GM11168 (cell line): ENCODE measurements around the gene TSC2.

Experiments used
- in situ Hi-C: fragments of 300-500 bp; cut with MboI; formaldehyde crosslinking; loops from one replicate; pipeline ENCODE4 v1.12.0; 2022; ENCODE audit warnings: low sequenced_read_pairs; ENCODE audit not compliant: unreplicated experiment

The TSC2 gene

DNA sequence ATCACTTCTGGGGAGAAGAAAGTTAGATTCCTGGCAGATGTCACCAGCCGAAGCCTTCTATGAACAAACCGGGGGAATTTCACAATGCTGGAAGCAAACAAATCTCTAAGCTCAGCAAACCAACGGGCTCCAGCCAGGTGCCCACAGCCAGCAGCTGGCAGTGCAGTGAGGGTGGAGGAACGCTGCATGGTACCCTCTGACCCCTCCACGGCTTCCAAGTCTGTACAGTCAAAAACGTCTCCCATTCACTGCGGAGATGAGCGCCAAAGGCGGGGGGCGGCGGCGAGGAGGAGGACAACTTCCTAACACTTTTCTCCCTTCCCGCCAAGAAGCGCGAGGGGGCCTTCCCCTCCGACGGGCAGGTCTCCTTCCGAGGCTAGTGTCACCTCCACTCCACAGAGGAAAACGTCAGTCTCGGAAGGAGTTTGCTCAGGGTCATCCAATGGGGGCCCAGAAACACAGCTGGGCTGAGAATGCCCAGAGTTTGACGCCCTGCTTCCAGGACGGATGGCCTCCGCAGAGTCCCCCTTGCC is 39.1 kb upstream of the TSC2 start:
- in situ Hi-C loops, result loop anchor here (25.0 kb wide), 1 partner anchor 479 kb away; the partner anchor contains the start of gene TBC1D24

DNA sequence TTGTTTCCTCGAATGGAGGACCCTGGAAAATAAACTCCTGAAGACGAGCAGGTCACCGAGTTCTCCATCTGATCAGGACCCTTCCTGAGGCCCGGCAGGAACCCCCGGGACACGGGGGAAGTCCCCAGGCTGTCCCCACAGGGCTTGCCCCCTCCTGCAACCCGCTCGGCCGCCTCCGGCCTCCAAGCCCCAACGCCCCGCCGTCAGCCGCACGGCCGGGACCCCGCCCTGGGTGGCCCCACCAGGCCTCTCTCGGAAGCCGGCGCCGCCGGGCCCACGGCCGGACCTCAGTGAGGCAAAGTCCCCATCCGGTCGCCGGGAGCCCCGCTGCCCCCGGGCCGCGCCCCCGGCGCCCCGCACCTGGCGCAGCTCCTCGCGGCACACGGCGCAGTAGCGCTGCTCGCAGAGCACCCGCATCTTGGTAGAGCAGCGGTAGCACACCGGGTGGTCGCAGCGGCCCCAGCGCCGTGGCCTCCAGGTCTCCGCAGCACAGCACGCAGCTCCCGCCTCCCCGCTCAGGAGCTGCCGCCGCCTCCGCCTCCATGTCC is 38.5 kb upstream of the TSC2 start:
- in situ Hi-C loops, result loop anchor here (25.0 kb wide), 1 partner anchor 478 kb away; the partner anchor contains the start of gene TBC1D24

DNA sequence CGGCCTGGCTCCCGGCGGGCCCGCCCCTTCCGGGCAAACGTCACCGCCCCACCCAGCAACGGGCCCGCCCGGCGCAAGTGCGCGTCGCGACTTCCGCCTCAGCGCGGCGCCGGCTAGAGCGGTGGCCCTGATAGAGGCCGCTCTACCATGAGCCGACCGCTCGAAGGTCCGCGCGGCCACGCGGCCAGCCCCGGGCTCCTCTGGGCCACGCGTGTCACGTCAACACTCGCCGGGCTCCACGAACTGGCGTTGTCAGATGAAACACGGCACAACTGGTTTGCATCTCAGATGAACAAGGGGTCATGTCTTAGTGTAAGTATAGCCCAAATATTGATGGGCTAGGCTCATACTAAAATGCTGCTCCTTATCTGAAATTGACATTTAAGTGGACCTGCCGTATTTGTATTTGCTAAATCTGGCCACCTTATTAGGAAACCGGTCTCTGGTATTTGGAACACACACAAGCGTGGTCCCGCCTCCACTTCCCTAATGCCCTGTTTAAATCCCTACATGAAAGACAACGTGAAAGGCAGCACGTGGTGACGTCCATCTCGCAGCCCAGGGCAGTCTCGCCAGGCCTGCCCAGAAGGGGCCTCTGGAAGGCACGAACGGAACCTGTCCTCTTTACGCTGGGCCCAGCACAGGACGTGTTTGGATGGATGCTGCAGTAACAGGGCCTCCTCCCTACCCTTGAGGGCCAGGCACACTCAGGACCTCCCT is 37.8 kb upstream of the TSC2 start, which contains the start of gene ZNF598:
ZNF598 (minus strand) TSS at position 31 of the 720 bp plus-strand sequence.
- in situ Hi-C loops, result loop anchor here (10.0 to 25.0 kb wide), 2 partner anchors 135 to 477 kb away; partner anchors contain the start of genes RAB26 and TBC1D24

DNA sequence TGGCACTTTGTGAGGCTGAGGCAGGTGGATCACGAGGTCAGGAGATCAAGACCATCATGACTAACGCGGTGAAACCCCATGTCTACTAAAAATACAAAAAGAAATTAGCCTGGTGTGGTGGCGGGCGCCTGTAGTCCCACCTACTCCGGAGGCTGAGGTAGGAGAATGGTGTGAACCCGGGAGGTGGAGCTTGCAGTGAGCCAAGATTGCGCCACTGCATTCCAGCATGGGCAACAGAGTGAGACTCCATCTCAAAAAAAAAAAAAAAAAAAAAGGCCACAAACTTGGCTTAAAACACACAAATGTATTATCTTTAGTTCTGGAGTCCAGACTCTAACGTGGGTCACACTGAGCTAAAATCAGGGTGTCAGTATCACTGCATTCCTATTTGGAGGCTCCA is 36.1 kb upstream of the TSC2 start:
- in situ Hi-C loops, result loop anchor here (10.0 to 25.0 kb wide), 2 partner anchors 133 to 476 kb away; partner anchors contain the start of genes RAB26 and TBC1D24

DNA sequence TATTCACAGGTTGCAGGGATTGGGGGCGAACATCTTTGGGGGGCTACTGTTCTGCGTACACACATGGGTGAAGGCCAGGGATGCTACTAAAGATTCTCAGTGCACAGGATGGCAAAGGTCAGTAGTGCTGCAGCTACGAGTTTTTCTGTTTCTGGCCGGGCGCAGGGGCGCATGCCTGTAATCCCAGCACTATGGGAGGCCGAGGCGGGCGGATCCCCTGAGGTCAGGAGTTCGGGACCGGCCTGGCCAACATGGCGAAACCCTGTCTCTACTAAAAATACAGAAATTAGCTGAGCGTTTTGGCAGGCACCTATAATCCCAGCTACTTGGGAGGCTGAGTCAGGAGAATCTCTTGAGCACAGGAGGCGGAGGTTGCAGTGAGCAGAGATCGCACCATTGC is 34.3 kb upstream of the TSC2 start:
- in situ Hi-C loops, result loop anchor here (10.0 to 25.0 kb wide), 2 partner anchors 131 to 474 kb away; partner anchors contain the start of genes RAB26 and TBC1D24

DNA sequence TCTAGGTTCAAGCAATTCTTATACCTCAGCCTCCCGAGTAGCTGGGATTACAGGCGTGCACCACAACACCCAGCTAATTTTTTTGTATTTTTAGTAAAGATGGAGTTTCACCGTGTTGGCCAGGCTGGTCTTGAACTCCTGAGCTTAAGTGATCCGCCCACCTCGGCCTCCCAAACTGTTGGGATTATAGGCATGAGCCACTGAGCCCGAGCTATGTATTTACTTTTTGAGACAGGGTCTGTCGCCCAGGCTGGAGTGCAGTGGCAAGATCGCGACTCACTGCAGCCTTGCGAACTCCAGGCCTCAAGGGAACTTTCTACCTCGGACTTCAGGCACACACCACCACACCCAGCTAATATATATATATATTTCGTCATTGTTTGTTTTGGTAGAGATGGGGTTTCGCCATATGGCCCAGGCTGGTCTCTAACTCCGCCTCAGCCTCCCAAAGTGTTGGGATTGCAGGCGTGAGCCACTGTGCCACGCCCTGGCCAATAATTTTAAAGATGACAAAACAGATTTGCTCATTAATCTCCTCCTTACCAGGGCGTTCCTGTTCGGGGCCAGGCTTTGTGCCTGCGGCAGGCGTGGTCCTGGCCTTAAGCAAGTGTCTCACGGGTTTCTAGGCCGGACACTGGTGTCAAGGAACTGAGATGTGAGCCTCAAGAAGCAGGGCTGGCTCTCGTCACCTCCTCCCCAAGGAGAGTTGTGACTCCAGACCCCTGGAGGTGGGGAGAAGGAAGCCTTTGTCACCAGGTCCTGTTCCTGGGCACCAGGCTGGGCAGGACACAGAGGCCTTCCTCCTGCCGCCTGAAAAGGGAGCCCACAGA is 32.5 kb upstream of the TSC2 start:
- in situ Hi-C loops, result loop anchor here (10.0 to 25.0 kb wide), 2 partner anchors 129 to 472 kb away; partner anchors contain the start of genes RAB26 and TBC1D24

DNA sequence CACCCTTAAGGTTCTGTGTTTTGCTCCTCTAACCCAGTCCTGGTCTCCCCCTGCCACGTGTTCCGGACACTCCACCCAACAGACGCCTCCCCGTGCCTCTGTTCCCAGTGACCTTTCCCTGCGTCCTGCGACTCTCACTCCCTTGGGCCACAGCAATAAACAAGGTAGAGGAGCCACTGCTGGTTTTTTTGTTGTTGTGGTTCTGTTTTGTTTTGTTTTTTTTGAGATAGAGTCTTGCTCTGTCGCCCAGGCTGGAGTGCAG is 31.9 kb upstream of the TSC2 start:
- in situ Hi-C loops, result loop anchor here (10.0 to 25.0 kb wide), 2 partner anchors 129 to 471 kb away; partner anchors contain the start of genes RAB26 and TBC1D24

DNA sequence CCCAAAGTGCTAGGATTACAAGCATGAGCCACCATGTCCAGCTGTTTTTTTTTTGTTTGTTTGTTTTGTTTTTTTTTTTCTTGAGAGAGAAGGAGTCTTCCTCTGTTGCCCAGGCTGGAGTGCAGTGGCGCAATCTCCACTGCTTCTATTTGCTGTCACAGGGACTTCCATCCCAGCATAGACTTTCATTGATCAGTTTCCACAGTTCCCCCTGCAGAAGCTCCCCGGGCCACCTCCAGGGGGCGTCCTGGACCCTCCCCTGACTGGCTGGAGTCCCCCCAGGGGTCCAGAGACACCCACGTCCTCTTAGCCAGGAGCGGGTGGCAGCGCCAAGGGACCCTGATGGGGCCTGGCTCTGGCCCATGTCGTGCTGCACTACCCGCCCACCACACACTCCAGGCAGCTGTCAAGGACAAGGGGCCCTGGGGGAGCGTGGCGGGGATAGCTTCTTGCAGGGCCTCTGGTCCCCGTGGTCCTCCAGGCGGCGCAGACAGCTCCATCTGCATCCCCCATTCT is 31.3 kb upstream of the TSC2 start:
- in situ Hi-C loops, result loop anchor here (10.0 to 25.0 kb wide), 2 partner anchors 128 to 471 kb away; partner anchors contain the start of genes RAB26 and TBC1D24

DNA sequence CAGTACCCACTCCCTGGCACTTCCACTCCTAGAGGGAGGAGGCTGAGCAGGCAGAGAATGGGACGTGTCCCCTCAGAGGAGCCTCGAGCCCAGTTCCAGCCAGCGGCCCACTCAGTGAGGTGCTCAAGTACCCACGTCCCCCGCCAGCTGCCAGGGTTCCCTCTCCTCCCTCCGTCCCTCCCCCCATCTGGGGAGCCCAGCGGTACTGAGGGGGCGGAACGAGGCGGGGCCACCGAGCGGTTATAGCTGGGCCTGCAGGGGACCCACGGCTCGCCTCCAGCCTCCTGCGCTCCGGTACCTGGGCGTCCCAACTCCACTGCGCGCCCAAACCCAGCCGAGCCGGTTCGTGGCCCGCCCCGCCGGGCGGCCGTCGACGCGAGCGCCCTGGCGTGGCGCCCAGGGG is 28.3 kb upstream of the TSC2 start, which contains the start of gene NPW:
NPW (plus strand) TSS at position 268 of the 403 bp plus-strand sequence.
- in situ Hi-C loops, result loop anchor here (10.0 to 25.0 kb wide), 2 partner anchors 125 to 468 kb away; partner anchors contain the start of genes RAB26 and TBC1D24

DNA sequence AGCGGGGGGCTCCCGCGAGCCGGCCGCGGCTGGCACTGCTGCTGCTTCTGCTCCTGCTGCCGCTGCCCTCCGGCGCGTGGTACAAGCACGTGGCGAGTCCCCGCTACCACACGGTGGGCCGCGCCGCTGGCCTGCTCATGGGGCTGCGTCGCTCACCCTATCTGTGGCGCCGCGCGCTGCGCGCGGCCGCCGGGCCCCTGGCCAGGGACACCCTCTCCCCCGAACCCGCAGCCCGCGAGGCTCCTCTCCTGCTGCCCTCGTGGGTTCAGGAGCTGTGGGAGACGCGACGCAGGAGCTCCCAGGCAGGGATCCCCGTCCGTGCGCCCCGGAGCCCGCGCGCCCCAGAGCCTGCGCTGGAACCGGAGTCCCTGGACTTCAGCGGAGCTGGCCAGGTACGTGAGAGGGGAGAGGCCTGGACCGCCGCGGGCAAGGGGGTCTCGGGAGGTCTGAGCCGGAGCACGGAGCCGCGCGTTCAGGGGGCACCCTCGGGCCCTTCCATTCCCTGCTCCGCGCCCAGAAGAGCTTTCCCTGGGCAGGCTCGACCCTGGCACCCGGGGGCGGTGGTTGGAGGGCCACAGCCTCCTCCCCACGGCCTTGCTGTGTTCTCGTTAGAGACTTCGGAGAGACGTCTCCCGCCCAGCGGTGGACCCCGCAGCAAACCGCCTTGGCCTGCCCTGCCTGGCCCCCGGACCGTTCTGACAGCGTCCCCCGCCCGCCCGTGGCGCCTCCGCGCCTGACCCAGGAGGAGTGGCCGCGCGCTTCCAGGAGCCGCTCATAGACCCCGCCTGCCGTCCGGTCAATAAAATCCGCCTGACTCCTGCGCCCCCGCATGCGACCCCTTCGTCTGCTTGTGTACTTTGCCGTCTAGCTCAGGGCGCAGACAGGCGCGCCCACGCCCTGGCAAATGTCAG is 27.6 kb upstream of the TSC2 start:
- in situ Hi-C loops, result loop anchor here (10.0 to 25.0 kb wide), 2 partner anchors 125 to 467 kb away; partner anchors contain the start of genes RAB26 and TBC1D24

DNA sequence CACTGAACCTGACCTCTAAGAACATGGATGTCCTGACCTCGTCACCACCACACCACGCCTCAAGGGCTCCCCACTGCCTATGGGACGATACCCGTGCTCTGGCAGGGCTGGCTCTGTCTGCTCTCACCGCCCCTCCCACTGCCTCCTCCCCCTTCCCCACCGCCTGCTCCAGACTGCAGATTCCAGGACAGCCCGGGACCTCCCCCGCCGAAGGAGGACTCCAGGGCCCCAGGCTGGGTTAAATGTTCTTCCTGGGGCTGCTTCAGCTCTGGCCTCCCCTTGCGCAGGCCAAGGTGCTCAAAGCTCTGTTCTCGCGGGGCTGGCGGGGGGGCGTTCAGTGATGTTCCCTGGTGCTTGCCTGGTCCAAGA is 25.1 kb upstream of the TSC2 start:
- in situ Hi-C loops, result loop anchor here (25.0 kb wide), 1 partner anchor 465 kb away; the partner anchor contains the start of gene TBC1D24

DNA sequence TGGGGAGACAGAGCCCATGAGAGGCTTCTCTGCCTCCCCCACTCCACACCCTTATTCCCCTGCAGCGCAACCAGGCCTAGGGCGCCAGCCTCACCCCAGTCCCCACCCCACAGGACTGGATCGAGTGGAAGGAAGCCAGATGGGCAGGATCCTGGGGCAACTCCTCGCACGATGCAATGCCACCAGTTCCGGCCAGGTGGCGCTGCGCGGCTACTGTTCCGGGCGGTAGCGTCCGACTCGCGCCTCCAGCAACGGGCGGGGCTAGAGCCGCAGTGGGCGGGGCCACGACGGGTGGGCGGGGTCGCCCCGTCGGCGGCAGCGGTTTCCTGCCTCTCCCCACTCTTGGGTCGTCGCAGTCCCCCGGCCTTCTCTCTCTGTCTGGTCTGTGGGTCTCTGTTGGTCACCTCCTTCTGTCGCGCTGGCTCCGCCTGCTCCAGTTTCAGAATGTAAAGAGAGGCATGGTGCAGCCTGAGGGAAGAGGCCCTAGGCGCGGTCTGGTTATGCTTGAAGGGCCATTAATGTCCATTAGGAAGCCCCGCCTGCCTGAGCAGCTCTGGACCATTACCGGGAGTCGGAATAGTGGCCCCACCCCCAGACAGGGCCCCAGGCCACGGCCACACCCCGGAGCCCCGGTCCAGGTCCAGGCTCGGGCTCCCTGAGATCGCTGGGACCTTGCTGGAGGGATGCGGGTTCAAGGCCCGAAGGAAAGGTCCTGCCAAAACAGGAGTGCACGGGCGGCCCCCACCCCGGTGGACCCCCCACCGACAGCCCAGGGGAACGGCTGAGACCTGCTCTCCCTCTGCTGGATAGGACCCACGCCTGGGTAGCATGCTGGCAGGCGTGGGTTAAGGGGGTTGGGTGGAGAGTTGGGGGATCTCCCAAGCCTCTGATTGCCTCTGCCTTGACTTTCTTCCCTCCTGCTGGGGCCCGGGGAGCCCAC is 24.4 kb upstream of the TSC2 start:
- in situ Hi-C loops, result loop anchor here (25.0 kb wide), 1 partner anchor 464 kb away; the partner anchor contains the start of gene TBC1D24

DNA sequence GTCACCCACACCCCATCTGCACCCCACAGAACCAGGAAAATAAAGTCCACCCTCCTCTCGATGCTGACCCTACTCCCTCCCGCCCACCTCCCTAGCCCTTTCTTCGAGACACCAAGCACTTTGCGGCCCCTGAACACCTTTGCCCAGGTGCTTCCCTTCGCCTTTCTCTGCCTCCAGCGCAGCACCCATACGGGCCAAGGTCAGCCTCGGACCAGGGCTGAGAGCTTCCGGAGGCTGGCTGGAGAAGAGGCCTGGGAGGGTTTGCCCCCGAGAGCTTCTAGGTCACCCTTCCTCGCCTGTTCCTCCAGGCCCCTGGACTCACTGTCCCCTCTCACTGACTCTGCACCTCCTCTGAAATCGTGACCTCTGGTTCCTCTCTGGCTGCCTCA is 23.8 kb upstream of the TSC2 start:
- in situ Hi-C loops, result loop anchor here (25.0 kb wide), 1 partner anchor 463 kb away; the partner anchor contains the start of gene TBC1D24

DNA sequence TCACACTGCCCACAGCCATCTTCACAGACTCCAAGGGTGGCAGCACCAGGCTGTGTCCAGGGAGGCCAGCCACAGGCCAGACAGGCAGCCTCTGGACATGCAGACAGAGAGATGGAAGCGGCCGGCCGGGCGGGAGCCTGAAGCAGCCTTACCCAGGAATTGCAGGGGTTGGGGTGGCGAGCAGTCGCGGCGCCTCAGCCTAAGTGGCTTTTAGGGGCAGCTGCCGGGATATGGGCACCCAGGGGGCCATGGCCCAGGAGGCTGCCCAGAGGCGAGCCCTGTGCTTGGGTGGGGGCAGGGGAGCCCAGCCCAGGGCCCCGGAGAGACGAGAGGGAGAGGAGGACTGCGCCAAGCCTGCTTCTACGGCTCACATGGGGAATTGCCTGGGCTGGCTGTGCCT is 22.5 kb upstream of the TSC2 start:
- in situ Hi-C loops, result no loop called here

DNA sequence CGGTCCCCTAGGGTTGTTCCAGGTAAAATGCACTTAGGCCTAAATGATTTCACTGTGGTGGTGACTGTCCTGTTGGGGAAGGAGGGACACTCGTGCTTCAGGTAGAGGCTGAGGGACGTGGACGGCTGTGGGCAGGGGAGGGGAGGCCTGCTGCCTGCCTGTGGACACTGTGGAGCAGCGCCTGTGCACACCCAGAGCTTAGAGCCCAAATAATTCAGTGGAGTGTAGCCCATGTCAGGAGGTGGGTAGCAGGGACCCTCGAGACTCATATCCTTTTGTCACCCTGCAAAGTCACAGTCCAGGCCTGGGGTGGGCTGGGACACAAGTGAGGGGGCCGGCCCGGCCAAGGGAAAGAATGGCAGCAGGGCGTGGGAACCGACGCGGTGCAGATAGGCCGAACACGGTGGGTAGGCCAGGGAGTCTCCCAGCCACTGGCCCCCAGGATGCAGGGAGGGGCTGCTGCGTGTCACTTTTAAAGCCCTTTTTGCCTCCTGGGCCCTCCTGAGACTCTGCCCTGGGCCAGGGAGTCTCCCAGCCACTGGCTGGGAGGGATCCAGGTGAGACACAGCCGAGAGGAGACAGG is 21.8 kb upstream of the TSC2 start:
- in situ Hi-C loops, result no loop called here

DNA sequence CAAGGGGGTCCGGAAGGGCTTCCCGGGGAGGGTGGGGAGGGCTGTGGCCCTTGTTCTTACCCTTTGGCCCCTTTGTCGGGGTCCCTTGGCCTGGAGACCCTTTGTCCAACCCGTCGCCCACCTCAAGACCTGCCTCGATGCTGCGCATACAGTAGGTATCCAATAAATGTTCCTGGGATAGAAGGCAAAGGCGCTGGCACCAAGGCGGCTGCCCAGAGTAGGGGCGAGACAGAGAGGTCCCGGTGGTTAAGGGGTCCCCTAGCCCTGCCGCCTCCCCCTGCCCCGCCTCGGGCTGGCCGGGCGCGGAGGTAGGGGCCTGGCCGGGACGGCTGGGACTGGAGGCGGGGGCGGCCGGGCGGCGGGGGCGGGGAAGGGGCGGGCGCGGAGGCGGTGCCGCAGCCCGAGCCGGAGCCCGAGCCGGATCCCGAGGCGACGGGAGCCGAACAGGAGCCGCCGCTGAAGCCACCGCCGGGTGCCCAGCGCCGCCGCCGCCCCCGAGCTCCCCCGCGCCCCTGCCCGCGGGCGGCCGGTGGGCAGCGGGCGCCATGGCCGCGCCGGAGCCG is 21.2 kb upstream of the TSC2 start, which contains the start of gene NHERF2:
NHERF2 (plus strand) TSS at position 442 of the 563 bp plus-strand sequence; CDS start at position 546, 104 bp downstream.
- in situ Hi-C loops, result no loop called here
